Thyroid gland (tissue), 4 donors: Measurements from ENCODE around the gene BRD3.

Experiments
- CTCF ChIP-seq, 6 experiments: fragments of 200-600 bp in 3 of 6; fragments of 450-650 bp in 3 of 6; sonication (generic) in 3 of 6; IDR thresholded peaks; one replicate each; pipeline ENCODE4 v1.5.1; 2016 to 2019; ENCODE audit warnings: antibody characterized with exemption in 6 of 6, mild to moderate bottlenecking in 2 of 6, inconsistent platforms in 1 of 6, moderate library complexity in 1 of 6
- POLR2A ChIP-seq, 2 donors: fragments of 450-650 bp; IDR thresholded peaks; one replicate each; pipeline ENCODE4 v1.6.1; 2017; ENCODE audit warnings: antibody characterized with exemption in 2 of 2, mild to moderate bottlenecking in 2 of 2, moderate library complexity in 1 of 2

GRCh38 chr9:134026981-134027380 lies 40.8 kb downstream of the BRD3 start:
- TF ChIP-seq CTCF (IDR thresholded peaks at IDR 0.05) (no peak), POLR2A (IDR thresholded peaks at IDR 0.05) (no peak)
